Measurements from ENCODE around the gene ALG8. TPM values are rescaled to one million over a fixed set of nuclear protein-coding genes. Genes with fewer than 3 reads are reported as not detected.
"Not testable (repeated sequence)": the region's sequence is repeated elsewhere in the genome, so short reads cannot be mapped to it uniquely, and the experiment has no call there.

ALG8 gene
- total and polyA plus RNA-seq, 7 experiments from 2014 or later, result 27.2 to 58.4 (median 34.1) TPM

DNA sequence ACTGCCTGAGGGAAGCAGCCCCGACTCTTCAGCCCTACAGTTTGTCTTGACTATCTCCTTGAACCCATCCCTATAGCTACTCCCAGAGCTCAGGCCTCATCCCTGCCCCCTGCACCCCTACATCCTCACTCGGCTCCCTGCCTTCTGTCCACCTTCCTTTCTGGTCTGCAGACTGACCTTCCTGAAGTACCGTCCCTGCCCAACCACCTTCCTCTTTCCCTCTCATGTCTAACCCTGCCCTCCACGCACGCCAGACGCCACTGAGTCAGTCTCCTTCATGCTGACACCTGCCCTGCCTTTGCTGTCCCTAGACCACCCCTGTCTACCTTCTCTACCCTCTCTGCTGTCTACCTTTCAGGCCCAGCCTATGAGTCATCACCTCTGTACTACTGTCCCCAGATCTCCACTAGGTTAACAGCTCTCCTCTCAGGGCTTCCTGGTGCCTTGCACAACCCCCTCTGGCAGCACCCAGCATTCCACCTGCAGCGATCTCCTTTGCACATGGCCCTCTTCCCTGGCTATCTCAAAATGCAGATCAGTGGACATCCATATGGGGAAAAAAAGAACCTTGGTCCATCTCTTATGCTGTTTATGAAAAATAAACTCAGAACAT, 40.1 kb upstream of the ALG8 start:
- no peak overlapping the region for H3K4me3 Mint-ChIP-seq
- H3K27ac Mint-ChIP-seq, result peak overlapping the region in 5 of 9 donors; percentile 7 to 62 (median 19)
- no peak for ATAC-seq

DNA sequence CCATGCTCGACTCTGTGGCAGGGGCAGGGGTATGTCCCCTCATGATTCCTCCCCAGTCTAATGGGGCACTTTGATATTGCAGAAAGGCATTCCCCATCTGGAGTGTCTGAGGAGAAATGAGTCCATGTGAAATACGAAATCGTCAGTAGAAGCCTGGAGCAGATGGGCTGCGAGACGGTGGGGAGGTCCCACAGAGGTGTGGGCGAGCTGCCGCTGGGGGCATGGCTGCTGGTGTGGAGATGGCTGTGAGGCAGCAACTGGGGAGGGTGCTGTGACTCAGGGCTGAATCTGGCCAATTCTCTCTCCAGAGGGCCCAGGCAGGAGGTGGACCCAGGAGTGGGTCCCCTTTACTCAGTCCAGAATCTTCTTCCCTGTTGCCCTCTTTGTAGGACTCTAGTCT, 37.8 kb upstream of the ALG8 start:
- Histone ChIP-seq H3K36me3 (ENCODE audit: control insufficient read depth in 2 of 3, insufficient read depth in 3 of 3, low read length in 3 of 3) (peaks cover 0 to 31% (median 0%) of the 10 kb centered on the region in 3 experiments), H3K27ac (ENCODE audit: low read depth, low read length) (no peak overlapping the region), H3K9me3 (ENCODE audit: control insufficient read depth in 2 of 3, low read length in 3 of 3) (no peaks in the 10 kb centered on the region), H3K4me1 (ENCODE audit: control insufficient read depth in 2 of 2, insufficient read depth in 2 of 2, low read length in 2 of 2) (no peaks in the 10 kb centered on the region), H3K4me3 (ENCODE audit: low read length) (no peak overlapping the region), H3K27me3 (ENCODE audit: control insufficient read depth in 2 of 2, insufficient read depth in 2 of 2, low read length in 2 of 2) (no peaks in the 10 kb centered on the region)
- Mint-ChIP-seq H3K4me3 (no peak overlapping the region), H3K9me3 (peaks cover 0 to 13% (median 0%) of the 10 kb centered on the region in 11 donors), H3K36me3 (peaks cover 21 to 57% (median 51%) of the 10 kb centered on the region in 5 donors), H3K27me3 (no peaks in the 10 kb centered on the region), H3K27ac (peak overlapping the region in 2 of 9 donors; percentile 25 to 46), H3K4me1 (peaks cover 0 to 18% (median 6%) of the 10 kb centered on the region in 7 donors)
- intact Hi-C loops (cut with micrococcal nuclease), result no loop called here
- ATAC-seq (no peak), DNase-seq (no peak)
- ChIA-PET POLR2A (no interaction called here), CTCF (no interaction called here)

More for the DNA sequence above, 40.1 kb upstream of the ALG8 start:
- no peaks in the 10 kb centered on the region for H3K4me1 ChIP-seq (ENCODE audit: control insufficient read depth in 2 of 2, insufficient read depth in 2 of 2, low read length in 2 of 2)
- ChIA-PET POLR2A (no interaction called here), CTCF (no interaction called here)
- H3K27ac ChIP-seq (ENCODE audit: low read depth, low read length), result no peak overlapping the region
- H3K27me3 ChIP-seq (ENCODE audit: control insufficient read depth in 2 of 2, insufficient read depth in 2 of 2, low read length in 2 of 2), result no peaks in the 10 kb centered on the region
- peaks cover 0 to 18% (median 10%) of the 10 kb centered on the region in 7 donors for H3K4me1 Mint-ChIP-seq
- H3K36me3 Mint-ChIP-seq, result peaks cover 8 to 46% (median 34%) of the 10 kb centered on the region in 5 donors
- H3K9me3 Mint-ChIP-seq, result peaks cover 0 to 13% (median 0%) of the 10 kb centered on the region in 11 donors
- DNase-seq, result no peak
- intact Hi-C loops (cut with micrococcal nuclease), result loop anchor here in 1 of 2 donors (10.0 kb wide), 1 partner anchor 1795 kb away; the partner anchor contains the start of genes GVQW3 and THAP12
- no peaks in the 10 kb centered on the region for H3K27me3 Mint-ChIP-seq
- H3K9me3 ChIP-seq (ENCODE audit: control insufficient read depth in 2 of 3, low read length in 3 of 3), result no peaks in the 10 kb centered on the region
- H3K36me3 ChIP-seq (ENCODE audit: control insufficient read depth in 2 of 3, insufficient read depth in 3 of 3, low read length in 3 of 3), result peaks cover 0 to 10% (median 0%) of the 10 kb centered on the region in 3 experiments
- H3K4me3 ChIP-seq (ENCODE audit: low read length), result no peak overlapping the region

DNA sequence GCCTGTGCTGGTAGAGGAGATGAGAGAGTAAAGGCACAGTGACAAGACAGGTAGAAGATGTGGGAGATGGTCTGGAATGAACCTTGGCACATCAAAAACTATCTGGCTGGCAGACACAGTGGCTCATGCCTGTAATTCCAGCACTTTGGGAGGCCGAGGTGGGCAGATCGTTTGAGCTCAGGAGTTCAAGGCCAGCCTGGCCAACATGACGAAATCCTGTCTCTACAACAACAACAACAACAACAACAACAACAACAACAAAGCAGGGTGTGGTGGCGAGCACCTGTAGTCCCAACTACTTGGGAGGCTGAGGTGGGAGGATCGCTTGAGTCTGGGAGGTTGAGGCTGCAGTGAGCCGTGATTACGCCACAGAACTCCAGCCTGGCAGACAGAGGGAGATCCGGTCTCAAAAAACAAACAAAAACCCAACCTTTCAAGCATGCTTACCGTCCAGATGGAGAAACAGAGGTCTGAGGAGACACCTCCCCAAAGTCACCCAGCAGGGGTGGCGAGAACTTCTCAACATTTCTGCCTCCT, 37.2 kb upstream of the ALG8 start:
- Mint-ChIP-seq H3K27ac (peak overlapping the region in 2 of 9 donors; percentile 4 to 71), H3K4me1 (peaks cover 0 to 18% (median 6%) of the 10 kb centered on the region in 7 donors), H3K36me3 (peaks cover 21 to 56% (median 53%) of the 10 kb centered on the region in 5 donors), H3K9me3 (peaks cover 0 to 13% (median 0%) of the 10 kb centered on the region in 11 donors), H3K4me3 (no peak overlapping the region), H3K27me3 (no peaks in the 10 kb centered on the region)
- H3K4me3 ChIP-seq (ENCODE audit: low read length), result no peak overlapping the region
- POLR2A ChIA-PET, result no interaction called here
- CTCF ChIA-PET, result interaction anchor here (1.0 kb wide), 1 partner anchor 26 kb away, joined by 3 read pairs; no protein-coding TSS in a partner anchor
- no peaks in the 10 kb centered on the region for H3K9me3 ChIP-seq (ENCODE audit: control insufficient read depth in 2 of 3, low read length in 3 of 3)
- peaks cover 0 to 34% (median 0%) of the 10 kb centered on the region in 3 experiments for H3K36me3 ChIP-seq (ENCODE audit: control insufficient read depth in 2 of 3, insufficient read depth in 3 of 3, low read length in 3 of 3)
- H3K4me1 ChIP-seq (ENCODE audit: control insufficient read depth in 2 of 2, insufficient read depth in 2 of 2, low read length in 2 of 2), result no peaks in the 10 kb centered on the region
- no peak for ATAC-seq
- no peak for DNase-seq
- H3K27me3 ChIP-seq (ENCODE audit: control insufficient read depth in 2 of 2, insufficient read depth in 2 of 2, low read length in 2 of 2), result no peaks in the 10 kb centered on the region
- intact Hi-C loops (cut with micrococcal nuclease), result no loop called here
- no peak overlapping the region for H3K27ac ChIP-seq (ENCODE audit: low read depth, low read length)

DNA sequence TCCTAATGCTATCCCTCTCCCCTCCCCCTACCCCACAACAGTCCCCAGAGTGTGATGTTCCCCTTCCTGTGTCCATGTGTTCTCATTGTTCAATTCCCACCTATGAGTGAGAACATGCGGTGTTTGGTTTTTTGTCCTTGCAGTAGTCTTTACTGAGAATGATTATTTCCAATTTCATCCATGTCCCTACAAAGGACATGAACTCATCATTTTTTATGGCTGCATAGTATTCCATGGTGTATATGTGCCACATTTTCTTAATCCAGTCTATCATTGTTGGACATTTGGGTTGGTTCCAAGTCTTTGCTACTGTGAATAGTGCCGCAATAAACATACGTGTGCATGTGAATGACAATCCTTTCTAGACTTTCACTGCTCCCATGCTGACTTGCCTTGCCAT, 36.4 kb upstream of the ALG8 start:
- H3K4me3 Mint-ChIP-seq; POLR2A ChIA-PET; H3K27me3 Mint-ChIP-seq; DNase-seq; intact Hi-C loops (cut with micrococcal nuclease); H3K4me1 ChIP-seq (ENCODE audit: control insufficient read depth in 2 of 2, insufficient read depth in 2 of 2, low read length in 2 of 2); H3K27ac ChIP-seq (ENCODE audit: low read depth, low read length); H3K9me3 Mint-ChIP-seq; H3K9me3 ChIP-seq (ENCODE audit: control insufficient read depth in 2 of 3, low read length in 3 of 3); ATAC-seq; H3K27ac Mint-ChIP-seq; H3K4me3 ChIP-seq (ENCODE audit: low read length); H3K27me3 ChIP-seq (ENCODE audit: control insufficient read depth in 2 of 2, insufficient read depth in 2 of 2, low read length in 2 of 2): not testable (repeated sequence)
- CTCF ChIA-PET, result interaction anchor here (1.0 kb wide), 1 partner anchor 27 kb away, joined by 3 read pairs; no protein-coding TSS in a partner anchor
- H3K36me3 ChIP-seq (ENCODE audit: control insufficient read depth in 2 of 3, insufficient read depth in 3 of 3, low read length in 3 of 3), result peaks cover 0 to 34% (median 0%) of the 10 kb centered on the region in 3 experiments
- peaks cover 0 to 14% (median 6%) of the 10 kb centered on the region in 7 donors for H3K4me1 Mint-ChIP-seq
- peaks cover 19 to 57% (median 51%) of the 10 kb centered on the region in 5 donors for H3K36me3 Mint-ChIP-seq

DNA sequence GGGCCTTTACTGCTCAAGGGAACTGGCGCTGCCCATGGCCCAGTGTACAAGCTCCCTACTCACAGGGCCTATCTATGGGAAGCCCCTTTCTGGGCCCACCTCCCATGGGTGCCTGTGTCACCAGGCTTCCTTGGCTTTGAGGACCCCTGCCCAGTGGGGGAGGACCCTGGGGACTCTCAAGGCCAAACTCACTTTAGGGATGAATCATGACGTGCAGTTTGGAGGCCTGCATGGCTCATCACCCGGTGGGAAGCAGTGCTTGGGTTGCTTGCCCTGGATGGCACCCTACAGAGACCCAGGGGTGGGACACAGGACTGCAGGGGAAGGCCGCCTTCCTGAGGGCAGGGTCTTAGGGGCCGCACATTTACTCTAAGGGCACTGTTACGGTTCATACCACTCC, 32.5 kb upstream of the ALG8 start:
- POLR2A ChIA-PET, result no interaction called here
- intact Hi-C loops (cut with micrococcal nuclease), result no loop called here

DNA sequence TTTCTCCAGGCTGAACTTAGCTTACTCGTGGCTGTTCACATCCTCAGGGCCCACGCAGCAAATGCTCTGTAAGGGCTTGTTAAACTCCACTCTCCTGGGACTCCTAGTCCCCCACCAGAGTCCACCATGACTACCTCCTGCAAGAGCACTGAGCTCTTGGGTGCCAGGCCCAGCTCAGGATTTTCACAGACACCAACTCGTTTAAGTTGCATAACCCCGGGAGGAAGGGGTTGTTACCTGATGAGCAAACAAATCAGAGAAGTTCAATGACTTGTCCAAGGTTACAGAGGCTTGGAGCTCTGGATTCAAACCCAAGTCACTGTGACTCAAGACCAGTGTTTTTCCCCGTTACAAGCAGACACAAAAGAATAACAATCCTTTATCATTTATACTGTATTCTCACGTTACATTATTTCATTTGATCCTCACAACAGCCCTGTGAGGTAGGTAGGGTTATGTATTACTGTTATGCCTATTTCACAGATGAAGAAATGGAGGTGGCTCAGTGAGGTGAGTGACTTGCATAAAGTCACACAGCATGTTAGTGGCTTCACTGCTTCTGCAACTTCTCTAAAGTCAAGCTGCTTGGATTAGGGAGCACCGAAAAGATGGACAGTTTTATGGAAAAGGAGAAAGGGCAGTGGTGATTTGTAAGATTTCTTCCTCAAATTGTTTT, 31.6 kb upstream of the ALG8 start:
- H3K4me3 ChIP-seq (ENCODE audit: low read length), result no peak overlapping the region
- DNase-seq, result no peak
- peaks cover 0 to 6% (median 0%) of the 10 kb centered on the region in 7 donors for H3K4me1 Mint-ChIP-seq
- H3K27me3 Mint-ChIP-seq, result no peaks in the 10 kb centered on the region
- intact Hi-C loops (cut with micrococcal nuclease), result no loop called here
- no peaks in the 10 kb centered on the region for H3K27me3 ChIP-seq (ENCODE audit: control insufficient read depth in 2 of 2, insufficient read depth in 2 of 2, low read length in 2 of 2)
- H3K4me1 ChIP-seq (ENCODE audit: control insufficient read depth in 2 of 2, insufficient read depth in 2 of 2, low read length in 2 of 2), result no peaks in the 10 kb centered on the region
- no peak overlapping the region for H3K27ac ChIP-seq (ENCODE audit: low read depth, low read length)
- peak overlapping the region in 3 of 9 donors; percentile 12 to 72 (median 55) for H3K27ac Mint-ChIP-seq
- H3K36me3 Mint-ChIP-seq, result peaks cover 13 to 31% (median 29%) of the 10 kb centered on the region in 5 donors
- H3K36me3 ChIP-seq (ENCODE audit: control insufficient read depth in 2 of 3, insufficient read depth in 3 of 3, low read length in 3 of 3), result peaks cover 0 to 25% (median 0%) of the 10 kb centered on the region in 3 experiments
- H3K4me3 Mint-ChIP-seq, result no peak overlapping the region
- H3K9me3 ChIP-seq (ENCODE audit: control insufficient read depth in 2 of 3, low read length in 3 of 3), result no peaks in the 10 kb centered on the region
- peaks cover 0 to under 1% (median 0%) of the 10 kb centered on the region in 11 donors for H3K9me3 Mint-ChIP-seq
- ChIA-PET CTCF (no interaction called here), POLR2A (no interaction called here)
- no peak for ATAC-seq

More for the DNA sequence above, 32.5 kb upstream of the ALG8 start:
- Histone ChIP-seq H3K36me3 (ENCODE audit: control insufficient read depth in 2 of 3, insufficient read depth in 3 of 3, low read length in 3 of 3) (peaks cover 0 to 29% (median 0%) of the 10 kb centered on the region in 3 experiments), H3K27me3 (ENCODE audit: control insufficient read depth in 2 of 2, insufficient read depth in 2 of 2, low read length in 2 of 2) (no peaks in the 10 kb centered on the region), H3K9me3 (ENCODE audit: control insufficient read depth in 2 of 3, low read length in 3 of 3) (no peaks in the 10 kb centered on the region), H3K4me3 (ENCODE audit: low read length) (no peak overlapping the region), H3K4me1 (ENCODE audit: control insufficient read depth in 2 of 2, insufficient read depth in 2 of 2, low read length in 2 of 2) (no peaks in the 10 kb centered on the region), H3K27ac (ENCODE audit: low read depth, low read length) (no peak overlapping the region)
- no peak overlapping the region for H3K27ac Mint-ChIP-seq
- H3K4me1 Mint-ChIP-seq, result peaks cover 0 to 6% (median 2%) of the 10 kb centered on the region in 7 donors
- H3K36me3 Mint-ChIP-seq, result peaks cover 17 to 40% (median 38%) of the 10 kb centered on the region in 5 donors
- no peak for DNase-seq
- no peak for ATAC-seq
- no peaks in the 10 kb centered on the region for H3K27me3 Mint-ChIP-seq
- CTCF ChIA-PET, result interaction anchor here (0.7 kb wide), 1 partner anchor 16 kb away, joined by 3 read pairs; no protein-coding TSS in a partner anchor
- peaks cover 0 to 5% (median 0%) of the 10 kb centered on the region in 11 donors for H3K9me3 Mint-ChIP-seq
- no peak overlapping the region for H3K4me3 Mint-ChIP-seq

All from naive thymus-derived CD4-positive, alpha-beta T cell (primary cell).